GM12891 (cell line): Measurements from ENCODE around the gene CELF2.
A peak's percentile ranks its signal among the peaks of the same experiment; 100 is the strongest.

ENCODE experiments used
- DNase-seq: peaks from one replicate; pipeline ENCODE4 v3.0.0; 2011; ENCODE audit warnings: low spot score; ENCODE audit not compliant: insufficient read length
- FAIRE-seq: peaks from 2 replicates; lab custom pipeline; 2011; peaks lifted over from hg19 to GRCh38; lab: Jason Lieb, UNC
- PAX5 ChIP-seq: IDR thresholded peaks from 2 replicates; pipeline ENCODE4 v1.6.1; 2011; ENCODE audit warnings: low read length, moderate library complexity, mild to moderate bottlenecking; ENCODE audit not compliant: insufficient read depth, severe bottlenecking
- POLR2A ChIP-seq: IDR thresholded peaks from 2 replicates; pipeline ENCODE4 v1.6.1; 2011; ENCODE audit warnings: low read depth, low read length, control low read depth
- POLR2AphosphoS5 ChIP-seq: IDR thresholded peaks from 2 replicates; pipeline ENCODE4 v1.6.1; 2011; ENCODE audit warnings: low read depth, low read length, control low read depth
- POU2F2 ChIP-seq: IDR thresholded peaks from 2 replicates; pipeline ENCODE4 v1.6.1; 2011; ENCODE audit warnings: low read depth, mild to moderate bottlenecking, control low read depth, low read length, moderate library complexity
- SPI1 ChIP-seq: IDR thresholded peaks from 2 replicates; pipeline ENCODE4 v1.6.1; 2011; ENCODE audit warnings: low read depth, low read length, control low read depth
- TAF1 ChIP-seq: IDR thresholded peaks from 2 replicates; pipeline ENCODE4 v1.6.1; 2011; ENCODE audit warnings: low read depth, low read length, control low read depth

The CELF2 gene

DNA sequence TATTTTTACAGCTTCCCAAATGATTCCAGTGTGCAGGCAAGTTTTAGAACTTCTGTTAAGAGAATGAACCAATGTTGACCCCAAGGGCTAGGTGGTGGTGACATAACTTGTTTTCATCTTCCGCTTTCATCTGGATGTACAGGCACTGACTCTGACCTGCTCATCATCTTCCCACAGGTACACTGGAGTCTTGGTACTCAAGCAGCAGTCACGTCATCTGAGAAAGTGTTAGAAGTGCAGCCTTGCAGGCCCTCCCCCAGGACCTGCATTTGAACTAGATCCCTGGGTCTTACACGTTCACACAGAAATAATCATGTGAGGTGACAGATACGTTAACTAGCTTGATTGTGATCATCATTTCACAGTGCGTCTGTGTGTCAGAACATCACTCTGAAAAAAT, 212.2 kb downstream of the CELF2 start:
- TF ChIP-seq POU2F2 (no peak), POLR2A (no peak), TAF1 (no peak), PAX5 (no peak), SPI1 (no peak), POLR2AphosphoS5 (no peak)
- DNase-seq: no peak
- FAIRE-seq: no peak

DNA sequence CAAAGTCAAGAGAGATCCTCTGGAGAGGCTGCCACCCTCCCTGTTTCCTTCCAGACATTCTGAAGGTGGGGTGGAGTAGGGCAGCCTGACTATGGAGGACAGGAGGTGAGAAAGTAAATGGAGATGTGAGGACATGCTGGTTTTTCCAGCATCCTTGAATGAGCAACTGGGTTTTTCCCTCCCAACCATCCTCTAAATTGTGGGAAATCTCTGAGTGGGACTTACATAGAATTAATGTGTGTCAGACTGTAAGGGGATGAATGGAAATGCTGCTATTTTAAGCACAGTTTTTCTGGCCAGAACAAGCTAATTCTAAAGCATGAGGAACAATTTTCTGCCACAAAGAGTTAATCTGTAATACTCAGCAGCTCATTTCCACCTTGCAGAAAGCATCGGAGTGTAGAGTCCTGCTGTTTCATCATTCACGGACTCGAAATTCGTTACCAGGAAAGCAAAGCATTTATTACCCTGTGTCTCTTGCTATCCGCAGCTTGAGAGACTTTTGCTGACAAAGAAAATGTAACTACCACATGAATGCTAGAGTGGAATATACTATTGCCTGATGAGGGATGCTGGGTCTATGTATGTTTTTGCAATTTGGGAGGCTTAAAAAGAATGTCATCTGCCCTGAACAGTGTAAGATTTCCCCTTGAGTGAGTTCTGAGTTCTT, 213.0 kb downstream of the CELF2 start:
- no peak for DNase-seq
- no peak for FAIRE-seq
- no peak for TF ChIP-seq POLR2AphosphoS5
- TF ChIP-seq POLR2A: no peak
- no peak for TF ChIP-seq PAX5
- no peak for TF ChIP-seq POU2F2
- no peak for TF ChIP-seq TAF1
- no peak for TF ChIP-seq SPI1

DNA sequence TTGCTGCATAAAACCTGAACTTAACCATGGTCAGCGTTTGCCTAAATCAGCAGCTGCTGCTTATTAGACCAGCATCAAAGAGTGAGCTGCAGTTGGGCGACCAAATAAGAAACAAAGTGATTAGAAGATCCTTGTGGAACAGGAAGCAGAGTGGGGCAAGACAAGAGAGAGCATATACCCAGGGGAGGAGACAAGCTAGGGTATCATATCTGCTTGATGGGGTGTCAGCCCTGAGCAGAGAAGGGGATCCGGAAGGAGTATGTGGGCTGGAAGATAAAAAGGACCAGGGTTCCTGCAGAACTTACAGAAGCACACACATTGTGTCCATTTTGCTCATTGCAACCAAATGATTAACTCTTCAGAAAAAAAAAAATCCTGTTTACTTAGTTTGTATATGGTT, 213.6 kb downstream of the CELF2 start:
- TF ChIP-seq POLR2A: no peak
- FAIRE-seq (no peak), DNase-seq (no peak)

DNA sequence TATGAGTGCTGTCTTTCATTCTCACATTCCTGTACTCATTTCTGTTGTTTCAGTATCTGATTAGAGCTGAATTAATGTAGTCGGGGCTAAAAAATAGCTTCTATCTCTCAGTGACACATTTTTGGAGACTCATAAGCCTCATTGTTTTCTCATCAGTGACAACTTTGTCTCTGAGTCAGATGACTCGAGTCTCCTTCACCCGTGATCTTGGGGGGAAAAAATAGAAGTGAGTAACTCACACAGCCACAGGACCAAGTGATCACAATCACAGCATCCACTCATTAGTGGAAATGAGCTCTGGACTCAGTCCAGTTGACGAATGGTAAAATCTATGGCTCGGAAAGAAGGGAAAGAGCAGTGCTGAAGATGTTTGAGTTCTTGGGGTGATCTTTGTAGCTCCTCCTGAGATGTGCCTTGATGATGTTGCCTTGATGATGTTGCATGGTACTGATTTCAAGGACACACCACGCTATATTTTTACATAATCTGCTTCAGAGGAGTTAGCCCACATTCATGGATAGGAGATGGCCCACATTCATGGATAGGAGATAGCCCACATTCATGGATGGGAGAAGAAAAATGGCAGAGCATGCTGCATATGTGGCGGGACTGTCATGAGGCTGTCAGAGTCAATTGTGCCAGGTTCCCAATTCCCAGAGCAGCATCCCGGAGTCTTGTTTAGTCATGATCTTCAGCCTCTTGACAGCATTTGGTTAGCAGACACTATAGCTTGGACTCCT, 214.7 kb downstream of the CELF2 start:
- DNase-seq (no peak), FAIRE-seq (peak; percentile 78)
- TF ChIP-seq POU2F2: no peak
- TF ChIP-seq POLR2A: no peak

DNA sequence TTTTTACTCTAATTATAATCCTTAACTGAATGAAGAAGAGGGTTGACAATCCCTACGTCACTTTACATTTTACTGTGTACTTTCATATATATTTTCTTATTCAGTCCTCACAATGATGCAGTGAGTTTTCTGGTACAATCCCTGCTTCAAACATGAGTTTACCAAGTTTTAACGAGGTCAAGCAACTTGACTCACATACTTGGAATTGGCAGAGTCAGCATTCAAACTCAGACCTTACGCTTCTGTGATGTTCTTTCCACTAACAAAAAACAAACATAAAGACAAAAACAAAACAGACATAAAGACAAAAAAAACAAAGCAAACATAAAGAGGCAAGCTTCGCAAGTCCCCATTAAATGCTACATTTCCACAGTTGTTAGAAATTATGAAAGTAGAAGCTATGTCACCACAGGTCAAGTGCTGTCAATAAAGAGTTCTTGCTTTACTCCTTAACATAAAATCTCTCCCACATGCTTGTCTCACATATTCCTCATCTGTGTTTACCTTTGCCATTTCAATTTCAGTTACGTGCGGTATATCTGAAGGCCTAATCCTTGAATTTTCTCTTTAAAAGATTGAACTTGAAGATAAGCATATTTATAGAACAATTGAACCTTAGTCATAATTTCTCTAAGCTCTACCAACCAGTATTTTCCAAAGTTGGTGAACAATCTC, 217.3 kb downstream of the CELF2 start:
- DNase-seq (no peak), FAIRE-seq (no peak)

DNA sequence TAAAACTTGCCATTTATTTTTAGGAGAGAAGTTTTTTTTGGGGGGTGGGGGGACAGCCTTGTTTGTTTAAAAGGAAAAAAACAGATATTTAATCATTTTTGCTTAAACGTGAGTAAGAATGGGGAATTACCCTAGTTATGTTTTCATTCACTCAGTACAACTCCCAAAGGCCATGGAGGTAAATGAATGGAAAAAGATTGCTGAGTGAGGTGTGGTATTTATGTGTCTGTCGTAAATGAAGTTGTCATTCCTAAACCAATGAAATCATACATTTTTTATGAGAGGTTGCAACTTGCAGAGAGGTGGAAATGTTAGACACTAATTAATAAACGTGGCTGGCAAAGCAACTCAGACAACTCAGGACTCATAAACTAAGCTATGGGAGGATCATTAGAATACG, 218.1 kb downstream of the CELF2 start:
- no peak for FAIRE-seq
- TF ChIP-seq PAX5 (no peak), POLR2A (no peak), POLR2AphosphoS5 (no peak), POU2F2 (no peak), SPI1 (no peak), TAF1 (no peak)
- no peak for DNase-seq

More for the DNA sequence above, 217.3 kb downstream of the CELF2 start:
- no peak for TF ChIP-seq POU2F2
- TF ChIP-seq POLR2AphosphoS5: no peak
- no peak for TF ChIP-seq PAX5
- TF ChIP-seq TAF1: no peak
- TF ChIP-seq SPI1: no peak
- no peak for TF ChIP-seq POLR2A

DNA sequence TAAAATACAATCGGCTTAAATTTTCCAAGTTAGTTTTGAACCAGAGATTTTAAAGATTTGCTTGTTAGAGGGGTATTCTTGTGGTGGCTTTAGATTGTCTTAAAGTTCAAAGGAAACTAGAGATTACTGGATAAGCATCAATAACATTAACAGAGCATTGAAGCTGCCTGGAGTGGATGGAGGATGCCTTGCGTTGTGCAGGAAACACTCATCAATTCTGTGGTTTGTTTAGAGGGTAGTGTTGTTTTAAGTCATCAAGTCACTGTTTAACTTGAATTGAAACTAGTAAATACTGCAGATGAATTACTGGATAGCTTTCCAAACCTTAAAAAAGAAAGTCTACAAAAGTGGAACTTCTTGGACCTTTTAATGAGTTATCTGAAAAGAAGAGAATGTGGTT, 218.6 kb downstream of the CELF2 start:
- FAIRE-seq (peak; percentile 94), DNase-seq (no peak)
- no peak for TF ChIP-seq POLR2A
- no peak for TF ChIP-seq POU2F2
- no peak for TF ChIP-seq POLR2AphosphoS5
- TF ChIP-seq PAX5: no peak
- no peak for TF ChIP-seq TAF1
- TF ChIP-seq SPI1: no peak

DNA sequence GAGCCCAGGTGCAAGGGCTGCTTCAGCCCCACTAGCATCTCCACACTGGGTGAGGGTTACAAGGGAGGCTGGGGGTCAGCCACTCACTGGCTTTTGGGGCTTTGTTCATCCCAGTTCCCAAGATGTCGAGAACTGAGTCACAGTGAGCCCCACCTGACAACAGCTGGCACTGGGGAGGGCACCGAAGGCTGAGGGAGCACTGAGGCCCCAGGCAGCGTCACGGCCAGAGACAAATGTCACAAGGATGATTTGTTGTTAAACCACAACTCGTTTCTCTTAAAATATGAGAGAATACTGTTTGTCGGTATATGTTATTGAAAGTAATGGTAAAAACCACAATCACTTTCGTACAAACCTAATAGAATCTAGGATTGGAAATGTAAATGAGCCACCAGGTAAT, 219.9 kb downstream of the CELF2 start:
- FAIRE-seq: peak; percentile 82
- TF ChIP-seq POLR2AphosphoS5 (0 out of 2 replicates have a peak, but pooled peaks have one; percentile 24), POU2F2 (no peak)
- no peak for DNase-seq

DNA sequence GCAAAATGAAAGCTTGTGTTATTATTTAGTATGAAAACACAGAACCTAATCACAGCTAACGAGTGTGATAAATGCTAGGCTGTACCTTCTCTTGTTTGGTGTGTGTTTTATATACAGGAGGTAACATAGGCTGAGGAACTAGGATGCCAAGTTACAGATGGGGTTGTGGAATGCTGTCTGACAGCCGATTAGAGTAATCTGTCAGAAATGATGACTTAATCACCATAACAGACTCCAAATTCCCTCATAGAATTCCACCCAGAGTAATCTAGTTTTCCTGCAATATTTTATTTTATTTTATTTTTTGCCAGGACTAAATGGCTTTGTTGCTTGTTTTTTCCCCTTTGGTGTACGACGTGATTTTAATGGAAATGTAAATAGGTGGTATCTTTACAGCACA, 221.2 kb downstream of the CELF2 start:
- TF ChIP-seq TAF1 (no peak), POLR2A (no peak), POU2F2 (no peak), POLR2AphosphoS5 (no peak), SPI1 (no peak), PAX5 (no peak)
- DNase-seq (no peak), FAIRE-seq (peak; percentile 33)

DNA sequence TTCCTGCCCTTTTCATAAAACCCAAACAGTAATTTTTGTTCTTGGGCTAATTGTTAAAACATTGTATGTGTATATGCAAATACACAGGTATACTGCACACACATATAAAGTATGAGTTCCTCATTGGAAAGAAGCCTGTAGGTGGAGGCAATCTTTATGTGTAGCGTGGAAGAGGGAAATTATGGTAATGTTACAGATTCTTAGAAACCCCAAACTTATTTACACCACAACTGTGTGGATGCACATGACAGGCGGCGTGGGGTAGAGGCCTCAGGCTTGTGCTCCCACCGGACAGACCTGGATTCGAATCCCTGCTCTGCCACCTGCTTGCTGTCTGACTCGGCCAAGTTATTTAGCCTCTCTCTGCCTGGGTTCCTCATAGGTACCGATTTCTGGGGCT, 223.0 kb downstream of the CELF2 start:
- no peak for FAIRE-seq
- TF ChIP-seq POLR2AphosphoS5: no peak
- no peak for TF ChIP-seq POU2F2
- no peak for TF ChIP-seq PAX5
- TF ChIP-seq POLR2A: no peak
- no peak for DNase-seq
